ENCODE measurements around the gene UFD1. TPM values are rescaled to one million over a fixed set of nuclear protein-coding genes. Genes with fewer than 3 reads are reported as not detected.

The UFD1 gene
- total and polyA plus RNA-seq, 4 donors, result 23.1 to 111 (median 70.0) TPM

DNA sequence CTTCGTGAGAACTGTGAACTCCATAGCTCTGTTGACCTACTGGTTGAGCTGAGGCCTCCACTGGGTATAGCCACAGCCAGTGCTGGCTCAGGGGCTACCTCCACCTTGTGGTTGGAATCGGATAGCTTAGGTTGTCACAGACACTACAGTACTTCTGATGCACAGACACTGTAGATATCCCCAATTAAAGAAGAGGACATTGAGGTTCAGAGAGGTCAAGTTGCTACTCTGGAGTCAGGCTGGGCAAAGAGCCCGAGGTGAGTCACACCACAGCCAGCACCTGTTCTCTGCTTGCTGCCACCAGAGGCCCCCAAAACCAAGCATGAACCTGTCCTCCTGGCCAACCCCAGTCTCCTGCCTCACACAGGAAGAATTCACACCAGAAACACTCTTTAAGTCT is 5.4 kb downstream of the UFD1 start:
- TF ChIP-seq, protein P1, sequence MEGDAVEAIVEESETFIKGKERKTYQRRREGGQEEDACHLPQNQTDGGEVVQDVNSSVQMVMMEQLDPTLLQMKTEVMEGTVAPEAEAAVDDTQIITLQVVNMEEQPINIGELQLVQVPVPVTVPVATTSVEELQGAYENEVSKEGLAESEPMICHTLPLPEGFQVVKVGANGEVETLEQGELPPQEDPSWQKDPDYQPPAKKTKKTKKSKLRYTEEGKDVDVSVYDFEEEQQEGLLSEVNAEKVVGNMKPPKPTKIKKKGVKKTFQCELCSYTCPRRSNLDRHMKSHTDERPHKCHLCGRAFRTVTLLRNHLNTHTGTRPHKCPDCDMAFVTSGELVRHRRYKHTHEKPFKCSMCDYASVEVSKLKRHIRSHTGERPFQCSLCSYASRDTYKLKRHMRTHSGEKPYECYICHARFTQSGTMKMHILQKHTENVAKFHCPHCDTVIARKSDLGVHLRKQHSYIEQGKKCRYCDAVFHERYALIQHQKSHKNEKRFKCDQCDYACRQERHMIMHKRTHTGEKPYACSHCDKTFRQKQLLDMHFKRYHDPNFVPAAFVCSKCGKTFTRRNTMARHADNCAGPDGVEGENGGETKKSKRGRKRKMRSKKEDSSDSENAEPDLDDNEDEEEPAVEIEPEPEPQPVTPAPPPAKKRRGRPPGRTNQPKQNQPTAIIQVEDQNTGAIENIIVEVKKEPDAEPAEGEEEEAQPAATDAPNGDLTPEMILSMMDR (IDR thresholded peaks at IDR 0.05; ENCODE audit: control extremely low read depth, extremely low read depth), result no peak
- DNase-seq (no peak), ATAC-seq (ENCODE audit: insufficient read depth, low FRiP score) (no peak)
- H3K9ac ChIP-seq (ENCODE audit: insufficient read depth in 1 of 2, low read length in 2 of 2), result no peak overlapping the region
- peaks cover 18 to 51% (median 22%) of the 10 kb centered on the region in 4 donors for H3K36me3 ChIP-seq (ENCODE audit: control insufficient read depth in 4 of 4, insufficient read depth in 4 of 4, low read length in 4 of 4)
- no peak overlapping the region for H3K27ac ChIP-seq (ENCODE audit: low read depth in 1 of 2, low read length in 1 of 2)
- no peaks in the 10 kb centered on the region for H3K9me3 ChIP-seq (ENCODE audit: control insufficient read depth in 4 of 4, insufficient read depth in 3 of 4, low read length in 3 of 4)
- WGBS, 2 donors, result 88 to 93% methylated on average over 3 of the region's 3 CpGs
- no peaks in the 10 kb centered on the region for H3K27me3 ChIP-seq (ENCODE audit: control insufficient read depth in 3 of 3, insufficient read depth in 3 of 3, low read length in 2 of 3)
- H3K4me3 ChIP-seq, result no peak overlapping the region
- H3K4me1 ChIP-seq (ENCODE audit: control insufficient read depth in 5 of 5, insufficient read depth in 5 of 5, low read length in 5 of 5), result peaks cover 0 to 10% (median 1%) of the 10 kb centered on the region in 5 donors

DNA sequence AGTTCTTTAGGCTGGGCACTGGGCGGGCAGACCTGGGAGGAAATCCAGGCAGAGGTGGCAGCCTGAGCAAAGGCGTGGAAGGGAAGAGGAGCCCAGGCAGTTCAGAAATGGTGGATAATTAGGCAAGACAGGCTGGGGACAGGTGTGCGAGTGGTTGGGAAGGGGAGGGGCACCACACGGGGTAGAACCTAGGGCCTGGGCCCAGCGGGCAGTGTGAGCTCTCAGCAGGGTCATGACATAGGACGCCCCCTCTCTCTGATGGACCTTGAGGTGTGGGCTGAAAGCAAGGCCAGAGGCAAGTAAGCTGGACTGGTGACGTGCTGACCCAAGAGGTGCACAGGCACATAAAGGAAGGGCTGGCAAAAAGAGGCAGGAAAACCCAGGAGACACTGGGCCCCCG is 6.8 kb downstream of the UFD1 start:
- no peak for ATAC-seq (ENCODE audit: insufficient read depth, low FRiP score)
- H3K9me3 ChIP-seq (ENCODE audit: control insufficient read depth in 4 of 4, insufficient read depth in 3 of 4, low read length in 3 of 4), result no peaks in the 10 kb centered on the region
- peaks cover 0 to 2% (median 0%) of the 10 kb centered on the region in 5 donors for H3K4me1 ChIP-seq (ENCODE audit: control insufficient read depth in 5 of 5, insufficient read depth in 5 of 5, low read length in 5 of 5)
- H3K4me3 ChIP-seq, result no peak overlapping the region
- peaks cover 24 to 61% (median 26%) of the 10 kb centered on the region in 4 donors for H3K36me3 ChIP-seq (ENCODE audit: control insufficient read depth in 4 of 4, insufficient read depth in 4 of 4, low read length in 4 of 4)
- TF ChIP-seq, protein P1 (IDR thresholded peaks at IDR 0.05; ENCODE audit: control extremely low read depth, extremely low read depth), result no peak
- H3K27ac ChIP-seq (ENCODE audit: low read depth in 1 of 2, low read length in 1 of 2), result no peak overlapping the region
- no peaks in the 10 kb centered on the region for H3K27me3 ChIP-seq (ENCODE audit: control insufficient read depth in 3 of 3, insufficient read depth in 3 of 3, low read length in 2 of 3)
- H3K9ac ChIP-seq (ENCODE audit: insufficient read depth in 1 of 2, low read length in 2 of 2), result no peak overlapping the region
- DNase-seq, result no peak
- WGBS, 2 donors, result 95% methylated on average over 8 of the region's 8 CpGs

DNA sequence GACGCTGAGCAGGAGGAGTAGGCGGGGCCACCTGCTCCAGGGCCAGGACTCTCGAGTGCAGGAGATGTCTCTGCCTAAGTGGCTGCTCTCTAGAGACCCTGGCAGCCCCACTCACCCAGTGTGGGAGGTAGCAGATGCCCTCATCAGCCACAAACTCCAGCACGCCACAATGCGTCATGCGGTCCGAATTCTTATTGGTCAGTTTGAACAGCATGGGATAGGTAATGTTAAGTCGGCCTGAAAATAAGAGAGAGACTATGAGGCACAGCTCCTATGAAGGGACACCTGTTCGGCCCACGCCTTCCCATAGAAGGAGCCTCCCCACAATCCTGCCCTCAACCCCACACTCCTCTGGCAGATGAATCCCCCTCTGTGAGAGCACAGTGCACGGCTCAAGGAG is 7.4 kb downstream of the UFD1 start:
- TF ChIP-seq, protein P1 (IDR thresholded peaks at IDR 0.05; ENCODE audit: control extremely low read depth, extremely low read depth), result no peak
- WGBS, 2 donors, result 92 to 96% methylated on average over 11 of the region's 11 CpGs
- Histone ChIP-seq H3K27ac (ENCODE audit: low read depth in 1 of 2, low read length in 1 of 2) (no peak overlapping the region), H3K9me3 (ENCODE audit: control insufficient read depth in 4 of 4, insufficient read depth in 3 of 4, low read length in 3 of 4) (no peaks in the 10 kb centered on the region), H3K36me3 (ENCODE audit: control insufficient read depth in 4 of 4, insufficient read depth in 4 of 4, low read length in 4 of 4) (peaks cover 24 to 67% (median 32%) of the 10 kb centered on the region in 4 donors), H3K4me3 (no peak overlapping the region), H3K4me1 (ENCODE audit: control insufficient read depth in 5 of 5, insufficient read depth in 5 of 5, low read length in 5 of 5) (peaks cover 0 to 1% (median 0%) of the 10 kb centered on the region in 5 donors), H3K9ac (ENCODE audit: insufficient read depth in 1 of 2, low read length in 2 of 2) (no peak overlapping the region), H3K27me3 (ENCODE audit: control insufficient read depth in 3 of 3, insufficient read depth in 3 of 3, low read length in 2 of 3) (no peaks in the 10 kb centered on the region)
- ATAC-seq (ENCODE audit: insufficient read depth, low FRiP score) (no peak), DNase-seq (no peak)

DNA sequence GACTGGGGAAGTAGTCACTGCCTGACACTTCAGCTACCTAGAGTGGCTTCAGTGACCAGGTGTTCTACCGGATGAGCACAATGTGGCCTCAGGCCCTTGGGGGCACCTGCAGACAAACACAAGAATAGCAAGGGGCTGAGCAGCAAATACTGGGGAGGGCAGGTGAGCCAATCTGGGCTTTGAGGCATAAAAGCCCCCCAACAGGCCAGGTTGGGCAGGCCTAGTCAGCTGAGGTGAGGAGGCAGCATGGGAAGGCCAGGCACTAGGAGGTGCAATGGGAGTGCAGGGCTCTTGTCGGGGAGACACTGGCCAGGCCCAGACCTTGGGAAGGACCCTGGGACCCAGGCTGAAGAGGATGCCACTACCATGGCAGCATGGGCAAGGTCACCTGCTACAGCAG is 9.0 kb downstream of the UFD1 start:
- Histone ChIP-seq H3K27me3 (ENCODE audit: control insufficient read depth in 3 of 3, insufficient read depth in 3 of 3, low read length in 2 of 3) (no peaks in the 10 kb centered on the region), H3K4me1 (ENCODE audit: control insufficient read depth in 5 of 5, insufficient read depth in 5 of 5, low read length in 5 of 5) (no peaks in the 10 kb centered on the region), H3K4me3 (no peak overlapping the region), H3K27ac (ENCODE audit: low read depth in 1 of 2, low read length in 1 of 2) (no peak overlapping the region), H3K9me3 (ENCODE audit: control insufficient read depth in 4 of 4, insufficient read depth in 3 of 4, low read length in 3 of 4) (no peaks in the 10 kb centered on the region), H3K9ac (ENCODE audit: insufficient read depth in 1 of 2, low read length in 2 of 2) (no peak overlapping the region), H3K36me3 (ENCODE audit: control insufficient read depth in 4 of 4, insufficient read depth in 4 of 4, low read length in 4 of 4) (peaks cover 32 to 70% (median 35%) of the 10 kb centered on the region in 4 donors)
- ATAC-seq (ENCODE audit: insufficient read depth, low FRiP score) (no peak), DNase-seq (no peak)
- 94 to 100% methylated on average over 2 of the region's 2 CpGs for WGBS, 2 donors
- TF ChIP-seq, protein P1 (IDR thresholded peaks at IDR 0.05; ENCODE audit: control extremely low read depth, extremely low read depth), result no peak
